ENCODE measurements around the gene MASTL. TPM values are rescaled to one million over a fixed set of nuclear protein-coding genes. Genes with fewer than 3 reads are reported as not detected.

Gene MASTL
- polyA plus RNA-seq, 1 of the 3 experiments (the other 2 are of a cell fraction), result 5.8 TPM

DNA sequence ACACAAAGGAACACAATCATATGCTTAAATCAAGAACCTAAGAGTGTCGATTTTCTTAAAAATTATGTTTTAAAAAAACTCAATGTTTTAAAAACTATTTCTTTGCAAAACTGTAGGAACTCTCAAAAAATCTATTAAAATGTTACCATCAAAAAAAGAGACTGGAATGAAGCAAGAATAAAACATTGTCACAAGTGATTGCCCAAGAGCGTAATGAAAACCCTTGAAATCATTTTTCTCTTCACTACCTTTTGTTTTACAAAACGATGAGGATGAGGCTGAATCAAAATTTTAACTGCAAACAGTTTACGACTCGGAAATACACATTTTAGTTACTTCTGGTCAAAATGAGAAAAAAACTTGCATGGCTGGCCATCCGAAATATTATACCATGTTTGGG lies 1.8 kb upstream of the MASTL start:
- no peak for DNase-seq
- Histone ChIP-seq H3K4me3 (ENCODE audit: low read depth in 2 of 2, low read length in 1 of 2) (peak overlapping the region; percentile 81 to 82), H3K27me3 (ENCODE audit: insufficient read depth) (no peaks in the 10 kb centered on the region), H3K79me2 (ENCODE audit: insufficient read depth) (peaks cover 92% of the 10 kb centered on the region), H3K27ac (ENCODE audit: low read depth in 2 of 2, low read length in 1 of 2) (peak overlapping the region; percentile 90 to 98), H3K9me2 (no peaks in the 10 kb centered on the region), H2AFZ (ENCODE audit: low read depth) (no peak overlapping the region), H3K9ac (peak overlapping the region; percentile 93), H3K4me2 (peak overlapping the region; percentile 95), H3K4me1 (ENCODE audit: control insufficient read depth in 1 of 2, insufficient read depth in 2 of 2, low read depth in 1 of 2, low read length in 1 of 2) (peaks cover 2 to 15% of the 10 kb centered on the region in 2 experiments; a peak in 3 of 4 replicates), H3K36me3 (replicated peaks in 1 of 2; ENCODE audit: control insufficient read depth in 1 of 2, insufficient read depth in 2 of 2, low read length in 1 of 2) (peaks cover 8 to 10% of the 10 kb centered on the region in 2 experiments), H4K20me1 (ENCODE audit: insufficient read depth) (peaks cover 44% of the 10 kb centered on the region), H3F3A (replicated peaks; ENCODE audit: insufficient read depth) (peaks cover 20% of the 10 kb centered on the region), H3K9me3 (no peaks in the 10 kb centered on the region)
- TF ChIP-seq, protein P1, sequence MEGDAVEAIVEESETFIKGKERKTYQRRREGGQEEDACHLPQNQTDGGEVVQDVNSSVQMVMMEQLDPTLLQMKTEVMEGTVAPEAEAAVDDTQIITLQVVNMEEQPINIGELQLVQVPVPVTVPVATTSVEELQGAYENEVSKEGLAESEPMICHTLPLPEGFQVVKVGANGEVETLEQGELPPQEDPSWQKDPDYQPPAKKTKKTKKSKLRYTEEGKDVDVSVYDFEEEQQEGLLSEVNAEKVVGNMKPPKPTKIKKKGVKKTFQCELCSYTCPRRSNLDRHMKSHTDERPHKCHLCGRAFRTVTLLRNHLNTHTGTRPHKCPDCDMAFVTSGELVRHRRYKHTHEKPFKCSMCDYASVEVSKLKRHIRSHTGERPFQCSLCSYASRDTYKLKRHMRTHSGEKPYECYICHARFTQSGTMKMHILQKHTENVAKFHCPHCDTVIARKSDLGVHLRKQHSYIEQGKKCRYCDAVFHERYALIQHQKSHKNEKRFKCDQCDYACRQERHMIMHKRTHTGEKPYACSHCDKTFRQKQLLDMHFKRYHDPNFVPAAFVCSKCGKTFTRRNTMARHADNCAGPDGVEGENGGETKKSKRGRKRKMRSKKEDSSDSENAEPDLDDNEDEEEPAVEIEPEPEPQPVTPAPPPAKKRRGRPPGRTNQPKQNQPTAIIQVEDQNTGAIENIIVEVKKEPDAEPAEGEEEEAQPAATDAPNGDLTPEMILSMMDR (IDR thresholded peaks at IDR 0.05), result no peak
- no peak for TF ChIP-seq POLR2AphosphoS5 (IDR thresholded peaks at IDR 0.05; ENCODE audit: low read depth, low read length)
- TF ChIP-seq MEF2A (IDR thresholded peaks at IDR 0.05; ENCODE audit: borderline replicate concordance, low read depth), result no peak
- TF ChIP-seq EZH2phosphoT487 (IDR thresholded peaks at IDR 0.05; ENCODE audit: borderline replicate concordance, low read depth), result no peak
- no peak for TF ChIP-seq NRF1 (IDR thresholded peaks at IDR 0.05; ENCODE audit: low read depth, low read length)
- TF ChIP-seq CHD2 (IDR thresholded peaks at IDR 0.05; ENCODE audit: low read length, partially characterized antibody), result no peak
- TF ChIP-seq, protein P2, sequence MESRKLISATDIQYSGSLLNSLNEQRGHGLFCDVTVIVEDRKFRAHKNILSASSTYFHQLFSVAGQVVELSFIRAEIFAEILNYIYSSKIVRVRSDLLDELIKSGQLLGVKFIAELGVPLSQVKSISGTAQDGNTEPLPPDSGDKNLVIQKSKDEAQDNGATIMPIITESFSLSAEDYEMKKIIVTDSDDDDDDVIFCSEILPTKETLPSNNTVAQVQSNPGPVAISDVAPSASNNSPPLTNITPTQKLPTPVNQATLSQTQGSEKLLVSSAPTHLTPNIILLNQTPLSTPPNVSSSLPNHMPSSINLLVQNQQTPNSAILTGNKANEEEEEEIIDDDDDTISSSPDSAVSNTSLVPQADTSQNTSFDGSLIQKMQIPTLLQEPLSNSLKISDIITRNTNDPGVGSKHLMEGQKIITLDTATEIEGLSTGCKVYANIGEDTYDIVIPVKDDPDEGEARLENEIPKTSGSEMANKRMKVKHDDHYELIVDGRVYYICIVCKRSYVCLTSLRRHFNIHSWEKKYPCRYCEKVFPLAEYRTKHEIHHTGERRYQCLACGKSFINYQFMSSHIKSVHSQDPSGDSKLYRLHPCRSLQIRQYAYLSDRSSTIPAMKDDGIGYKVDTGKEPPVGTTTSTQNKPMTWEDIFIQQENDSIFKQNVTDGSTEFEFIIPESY (IDR thresholded peaks at IDR 0.05; ENCODE audit: borderline replicate concordance, low read depth), result no peak
- TF ChIP-seq RCOR1 (IDR thresholded peaks at IDR 0.05; ENCODE audit: low read length), result no peak
- TF ChIP-seq, protein P3, sequence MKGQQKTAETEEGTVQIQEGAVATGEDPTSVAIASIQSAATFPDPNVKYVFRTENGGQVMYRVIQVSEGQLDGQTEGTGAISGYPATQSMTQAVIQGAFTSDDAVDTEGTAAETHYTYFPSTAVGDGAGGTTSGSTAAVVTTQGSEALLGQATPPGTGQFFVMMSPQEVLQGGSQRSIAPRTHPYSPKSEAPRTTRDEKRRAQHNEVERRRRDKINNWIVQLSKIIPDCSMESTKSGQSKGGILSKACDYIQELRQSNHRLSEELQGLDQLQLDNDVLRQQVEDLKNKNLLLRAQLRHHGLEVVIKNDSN (IDR thresholded peaks at IDR 0.05; ENCODE audit: borderline replicate concordance, low read depth), result no peak
- TF ChIP-seq EP300 (IDR thresholded peaks at IDR 0.05; ENCODE audit: borderline replicate concordance in 1 of 2, low read depth in 1 of 2, low read length in 1 of 2), result no peak
- TF ChIP-seq, protein P4, sequence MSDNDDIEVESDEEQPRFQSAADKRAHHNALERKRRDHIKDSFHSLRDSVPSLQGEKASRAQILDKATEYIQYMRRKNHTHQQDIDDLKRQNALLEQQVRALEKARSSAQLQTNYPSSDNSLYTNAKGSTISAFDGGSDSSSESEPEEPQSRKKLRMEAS (IDR thresholded peaks at IDR 0.05; ENCODE audit: low read depth), result no peak
- POLR2A ChIA-PET, result interaction anchor here (0.7 to 1.6 kb wide), 2 partner anchors 53 to 76 kb away, joined by 3 to 7 read pairs; partner anchors contain the start of gene ANKRD26
- CTCF ChIA-PET, result interaction anchor here (1.3 to 1.6 kb wide), 3 partner anchors 9 to 89 kb away, joined by 4 to 7 read pairs (median 5); no protein-coding TSS in a partner anchor
- 1% methylated on average over 6 of the region's 6 CpGs for WGBS (ENCODE audit: low lambda C conversion rate)

Measured in SK-N-SH (cell line).